Brain microvascular endothelial cell (primary cell): ENCODE results near the gene SFXN4.
"Not testable (repeated sequence)": the region's sequence is repeated elsewhere in the genome, so short reads cannot be mapped to it uniquely, and the experiment has no call there.

Source experiments
- DNase-seq: peaks from one replicate; pipeline ENCODE4 v3.0.0-alpha.2; 2020
- H3K27ac ChIP-seq: fragments of 250-450 bp; sonication (Bioruptor Pico); 2 replicates; pipeline ENCODE4 v1.5.1; 2020; ENCODE audit warnings: mild to moderate bottlenecking, moderate library complexity
- H3K27me3 ChIP-seq: fragments of 250-450 bp; sonication (Bioruptor Pico); replicated peaks from 2 replicates; pipeline ENCODE4 v1.5.1; 2020; ENCODE audit warnings: mild to moderate bottlenecking
- H3K36me3 ChIP-seq: fragments of 250-450 bp; sonication (Bioruptor Pico); replicated peaks from 2 replicates; pipeline ENCODE4 v1.5.1; 2020; ENCODE audit warnings: mild to moderate bottlenecking
- H3K4me3 ChIP-seq: 2 replicates; pipeline ENCODE4 v1.5.1; 2011; ENCODE audit warnings: low read depth, mild to moderate bottlenecking, control low read depth, low read length, moderate library complexity
- CTCF ChIP-seq: IDR thresholded peaks from 2 replicates; pipeline ENCODE4 v1.5.1; 2011; ENCODE audit warnings: low read depth, mild to moderate bottlenecking, moderate library complexity, low read length, control low read depth, inconsistent platforms; ENCODE audit errors: missing control alignments
- in situ Hi-C: cut with HindIII; loops from 2 replicates; pipeline ENCODE4 v1.10.0; 2017; ENCODE audit warnings: low sequenced_read_pairs, low pct_ligation_motif_present

Gene SFXN4

GRCh38 chr10:119100434-119101238 is 64.9 kb downstream of the SFXN4 start:
- in situ Hi-C loops: no loop called here
- no peak for DNase-seq

GRCh38 chr10:119098576-119098975 is 66.9 kb downstream of the SFXN4 start:
- Histone ChIP-seq H3K27me3 (no peaks in the 10 kb centered on the region), H3K27ac (no peak overlapping the region)
- in situ Hi-C loops: no loop called here

More at GRCh38 chr10:119100434-119101238, 64.9 kb downstream of the SFXN4 start:
- no peak for TF ChIP-seq CTCF
- H3K27me3 ChIP-seq: no peaks in the 10 kb centered on the region
- H3K36me3 ChIP-seq: no peaks in the 10 kb centered on the region
- H3K4me3 ChIP-seq: no peak overlapping the region
- H3K27ac ChIP-seq: no peak overlapping the region

GRCh38 chr10:119096641-119097415 is 68.7 kb downstream of the SFXN4 start:
- DNase-seq, H3K27ac ChIP-seq, H3K27me3 ChIP-seq, H3K4me3 ChIP-seq, in situ Hi-C loops, H3K36me3 ChIP-seq: not testable (repeated sequence)

More at GRCh38 chr10:119098576-119098975, 66.9 kb downstream of the SFXN4 start:
- no peak for DNase-seq
- TF ChIP-seq CTCF: no peak
- Histone ChIP-seq H3K36me3 (no peaks in the 10 kb centered on the region), H3K4me3 (no peak overlapping the region)

- no peak for DNase-seq
- Histone ChIP-seq H3K4me3 (no peak overlapping the region), H3K36me3 (no peaks in the 10 kb centered on the region), H3K27me3 (no peaks in the 10 kb centered on the region), H3K27ac (no peak overlapping the region)
- in situ Hi-C loops: no loop called here
- no peak for TF ChIP-seq CTCF
These were observed 69.9 kb downstream of the SFXN4 start for GRCh38 chr10:119095640-119096039.

GRCh38 chr10:119090968-119091367 is 74.5 kb downstream of the SFXN4 start:
- Histone ChIP-seq H3K27me3 (no peaks in the 10 kb centered on the region), H3K27ac (no peak overlapping the region), H3K36me3 (no peaks in the 10 kb centered on the region), H3K4me3 (no peak overlapping the region)
- in situ Hi-C loops: no loop called here
- no peak for TF ChIP-seq CTCF
- peak; percentile 69 for DNase-seq
